Stimulated activated CD8-positive, alpha-beta memory T cell treated with anti-CD3 and anti-CD28 coated beads, Interleukin-12 subunit alpha, Interleukin-12 subunit beta, amount 100 ng/mL, for 24 hours (primary cell): ENCODE measurements around the gene MAN2A1.
"Not testable (repeated sequence)": the region's sequence is repeated elsewhere in the genome, so short reads cannot be mapped to it uniquely, and the experiment has no call there.

ENCODE experiments used
- DNase-seq: peaks from one replicate; pipeline ENCODE4 v3.0.0-alpha.2; 2020; ENCODE audit errors: extremely low read depth

The MAN2A1 gene

DNA sequence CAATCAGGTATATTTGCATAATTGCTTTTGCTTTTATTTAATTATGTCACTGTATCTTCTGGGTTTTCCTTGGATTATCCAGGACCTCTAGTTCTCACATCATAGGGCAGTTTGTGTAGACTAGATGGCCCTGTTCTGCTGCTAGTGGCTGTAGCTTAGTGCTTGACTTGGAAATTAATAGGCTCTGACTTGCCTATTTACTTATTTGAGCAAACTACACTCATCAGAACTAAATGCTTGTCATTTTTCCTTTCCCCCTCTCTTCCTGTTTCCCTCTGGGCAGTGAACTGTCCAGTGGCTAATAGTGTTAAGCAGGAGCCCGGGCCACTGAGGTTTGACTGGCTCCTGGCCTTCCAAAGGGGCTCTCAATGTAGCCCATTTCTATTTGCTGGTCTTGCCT lies 135.7 kb downstream of the MAN2A1 start:
- DNase-seq = no peak

DNA sequence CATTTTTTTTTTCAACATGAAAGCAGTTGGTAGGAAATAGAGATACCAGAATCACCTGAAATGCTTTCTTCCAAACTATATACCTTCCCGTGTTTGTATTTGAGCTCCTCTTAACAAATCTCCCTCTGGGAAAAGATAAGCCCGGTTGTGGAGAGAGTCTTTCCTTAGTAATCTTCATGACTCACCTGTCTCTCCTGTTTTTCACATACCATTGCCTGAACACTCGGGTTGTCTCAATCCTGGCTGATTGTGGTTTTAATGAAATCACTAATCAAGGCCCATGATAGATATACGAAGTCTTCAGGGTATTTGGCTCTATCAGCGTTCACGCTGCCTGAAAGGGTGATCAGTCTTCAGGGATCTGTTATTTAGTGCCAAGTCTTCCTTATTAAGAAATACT lies 136.7 kb downstream of the MAN2A1 start:
- DNase-seq = no peak

DNA sequence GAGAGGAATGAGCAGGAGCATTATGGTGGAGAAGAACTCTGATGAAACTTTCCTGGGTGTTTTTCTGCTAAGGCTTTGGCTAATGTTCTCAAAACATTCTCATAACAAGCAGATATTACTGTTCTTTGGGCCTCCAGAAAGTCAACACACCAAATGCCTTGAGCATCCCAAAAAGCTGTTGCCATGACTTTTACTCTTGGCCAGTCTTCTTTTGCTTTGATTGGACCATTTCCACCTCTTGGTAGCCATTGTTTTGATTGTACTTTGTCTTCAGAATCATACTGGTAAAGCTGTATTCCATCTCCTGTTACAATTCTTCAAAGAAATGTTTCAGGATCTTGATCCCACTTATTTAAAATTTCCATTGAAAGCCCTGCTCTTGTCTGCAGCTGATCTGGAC lies 139.6 kb downstream of the MAN2A1 start:
- DNase-seq = no peak

DNA sequence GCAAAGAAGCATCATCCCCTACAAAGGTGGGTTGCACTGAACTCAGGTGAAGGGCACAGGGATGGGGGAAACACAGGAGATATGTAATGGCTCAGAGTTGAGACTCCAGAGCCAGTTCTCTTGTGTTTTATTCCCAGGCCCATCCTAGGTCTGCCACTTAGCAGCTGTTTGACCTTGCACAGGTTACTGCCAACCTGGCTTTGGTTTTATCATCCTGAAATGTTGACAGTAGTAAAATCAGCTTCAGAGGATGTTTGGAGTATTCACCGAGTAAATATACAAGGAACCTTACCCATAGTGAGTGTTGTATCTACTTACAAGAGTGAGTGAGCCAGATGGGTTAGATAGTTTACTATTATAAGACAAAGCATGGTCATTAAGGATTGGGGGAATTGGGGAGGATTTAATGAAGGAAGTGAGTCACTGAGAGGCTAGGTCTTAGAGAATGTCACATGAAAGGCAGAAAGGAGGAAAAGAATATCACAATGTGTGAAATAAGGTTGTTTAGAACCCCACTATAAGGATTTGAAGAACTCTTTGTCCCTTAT lies 141.3 kb downstream of the MAN2A1 start:
- no peak for DNase-seq

DNA sequence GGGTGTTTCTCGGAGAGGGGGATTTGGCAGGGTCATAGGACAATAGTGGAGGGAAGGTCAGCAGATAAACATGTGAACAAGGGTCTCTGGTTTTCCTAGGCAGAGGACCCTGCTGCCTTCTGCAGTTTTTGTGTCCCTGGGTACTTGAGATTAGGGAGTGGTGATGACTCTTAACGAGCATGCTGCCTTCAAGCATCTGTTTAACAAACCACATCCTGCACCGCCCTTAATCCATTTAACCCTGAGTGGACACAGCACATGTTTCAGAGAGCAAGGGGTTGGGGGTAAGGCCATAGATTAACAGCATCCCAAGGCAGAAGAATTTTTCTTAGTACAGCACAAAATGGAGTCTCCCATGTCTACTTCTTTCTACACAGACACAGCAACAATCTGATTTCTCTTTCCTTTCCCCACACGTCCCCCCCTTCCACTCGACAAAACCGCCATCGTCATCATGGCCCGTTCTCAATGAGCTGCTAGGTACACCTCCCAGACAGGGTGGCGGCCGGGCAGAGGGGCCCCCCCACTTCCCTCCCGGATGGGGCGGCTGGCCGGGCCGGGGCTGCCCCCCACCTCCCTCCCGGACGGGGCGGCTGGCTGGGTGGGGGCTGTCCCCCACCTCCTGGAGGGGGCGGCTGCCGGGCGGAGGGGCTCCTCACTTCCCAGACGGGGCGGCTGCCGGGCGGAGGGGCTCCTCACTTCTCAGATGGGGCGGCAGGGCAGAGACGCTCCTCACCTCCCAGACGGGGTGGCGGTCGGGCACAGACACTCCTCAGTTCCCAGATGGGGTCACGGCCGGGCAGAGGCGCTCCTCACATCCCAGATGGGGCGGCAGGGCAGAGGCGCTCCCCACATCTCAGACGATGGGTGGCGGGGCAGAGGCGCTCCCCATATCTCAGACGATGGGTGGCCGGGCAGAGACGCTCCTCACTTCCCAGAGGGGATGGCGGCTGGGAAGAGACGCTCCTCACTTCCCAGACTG lies 142.8 kb downstream of the MAN2A1 start:
- not testable (repeated sequence) for DNase-seq

DNA sequence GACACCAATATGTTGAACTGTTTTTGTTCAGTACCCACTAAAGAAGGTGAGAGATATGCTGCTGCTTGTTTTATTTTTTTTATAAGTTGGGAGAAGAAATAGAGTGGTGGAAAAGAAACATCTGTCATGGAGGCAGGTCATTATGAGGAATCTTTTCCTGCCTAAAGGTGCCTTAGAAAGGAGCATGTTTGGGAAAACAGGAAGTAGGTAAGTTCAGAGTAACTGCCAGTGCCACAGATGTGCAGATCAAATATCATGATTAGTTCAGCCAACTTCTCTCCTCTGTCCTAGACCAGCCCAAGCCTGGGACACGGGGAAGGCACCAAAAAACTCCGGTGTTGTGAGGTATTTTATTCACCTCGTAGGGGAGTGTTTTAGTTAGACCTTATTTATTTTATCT lies 144.2 kb downstream of the MAN2A1 start:
- no peak for DNase-seq

DNA sequence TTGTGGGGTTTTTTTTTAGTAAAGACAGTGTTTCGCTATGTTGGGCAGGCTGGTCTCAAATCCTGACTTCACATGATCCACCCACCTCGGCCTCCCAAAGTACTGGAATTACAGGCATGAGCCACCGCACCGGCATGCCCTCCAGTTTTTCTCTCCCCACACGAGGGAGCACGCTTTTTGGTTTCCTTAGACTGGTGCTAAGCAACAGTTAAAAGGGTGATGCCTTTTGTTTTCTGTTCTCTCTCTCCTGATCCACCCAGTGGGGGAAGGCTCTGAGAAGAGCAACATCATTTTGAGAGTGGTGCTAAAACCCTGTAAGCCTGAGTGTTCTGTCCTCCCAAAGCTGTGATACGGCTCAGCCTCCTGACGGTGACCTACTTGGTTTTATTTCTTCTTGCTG lies 146.6 kb downstream of the MAN2A1 start:
- no peak for DNase-seq

DNA sequence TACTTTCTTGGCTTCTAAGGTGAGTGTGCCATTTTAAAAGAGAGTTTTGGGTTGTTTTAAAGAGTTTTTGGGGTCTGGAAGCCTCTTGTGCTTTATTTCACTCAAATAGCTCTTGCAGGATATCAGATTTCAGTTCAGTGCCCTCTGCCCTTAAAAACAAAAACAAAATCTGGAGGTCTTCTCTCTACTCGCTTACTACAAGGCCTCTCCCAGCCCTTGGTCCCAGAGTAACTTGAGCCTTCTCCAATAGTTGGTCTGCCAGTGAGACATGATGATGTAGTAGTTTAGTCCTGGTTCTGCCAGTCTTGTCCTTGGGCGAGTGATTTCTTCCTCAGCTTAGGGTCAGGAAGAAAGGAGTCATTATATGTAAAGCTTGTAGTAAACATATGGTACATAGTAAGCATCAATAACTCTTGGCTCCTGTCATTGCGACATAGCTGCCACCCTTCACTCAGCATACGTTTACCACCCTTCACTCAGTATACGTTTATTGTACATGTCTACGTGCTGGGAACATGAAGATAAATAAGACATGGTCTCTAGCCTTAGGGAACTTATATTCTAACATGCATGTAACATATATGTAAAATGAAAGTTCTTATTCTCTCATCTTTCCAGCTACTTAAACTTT lies 147.6 kb downstream of the MAN2A1 start:
- no peak for DNase-seq

DNA sequence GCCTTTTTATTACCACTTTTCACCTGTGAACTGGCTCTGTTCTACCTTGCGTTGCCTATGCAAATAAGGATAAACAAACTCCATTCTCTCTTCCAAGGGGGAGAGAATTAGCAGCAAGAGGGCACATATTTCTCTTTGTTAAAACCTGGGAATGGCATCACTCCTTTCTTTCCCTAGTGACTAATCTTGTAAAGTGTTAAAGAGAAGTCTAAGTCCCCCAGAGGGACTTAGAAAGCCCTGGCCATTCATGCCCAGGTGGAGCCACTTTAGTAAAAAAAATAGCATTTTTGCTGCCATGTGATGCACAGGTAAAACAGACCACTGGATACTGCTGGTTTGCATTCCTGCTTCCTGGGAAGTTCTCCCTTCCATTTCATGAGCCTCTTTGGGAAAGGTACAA lies 148.4 kb downstream of the MAN2A1 start:
- no peak for DNase-seq

DNA sequence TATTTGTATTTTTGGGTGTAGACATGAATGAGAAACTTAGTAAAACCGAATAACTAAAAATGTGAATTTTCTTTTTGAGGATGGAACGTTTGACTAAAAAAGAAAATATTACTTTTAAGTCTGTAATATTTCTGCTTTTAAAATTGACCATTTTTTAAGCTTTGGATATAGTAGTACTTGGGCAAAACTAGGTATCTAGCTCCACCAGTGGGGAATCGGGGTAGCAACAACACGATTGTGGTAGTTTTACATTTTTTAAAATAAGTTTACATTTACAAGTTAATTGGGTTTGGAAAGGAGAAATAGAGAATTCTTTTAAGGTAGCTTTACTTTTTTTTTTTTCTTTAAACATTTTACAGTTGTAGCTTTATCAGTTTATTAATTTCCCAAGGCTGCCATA lies 154.4 kb downstream of the MAN2A1 start:
- DNase-seq = no peak

DNA sequence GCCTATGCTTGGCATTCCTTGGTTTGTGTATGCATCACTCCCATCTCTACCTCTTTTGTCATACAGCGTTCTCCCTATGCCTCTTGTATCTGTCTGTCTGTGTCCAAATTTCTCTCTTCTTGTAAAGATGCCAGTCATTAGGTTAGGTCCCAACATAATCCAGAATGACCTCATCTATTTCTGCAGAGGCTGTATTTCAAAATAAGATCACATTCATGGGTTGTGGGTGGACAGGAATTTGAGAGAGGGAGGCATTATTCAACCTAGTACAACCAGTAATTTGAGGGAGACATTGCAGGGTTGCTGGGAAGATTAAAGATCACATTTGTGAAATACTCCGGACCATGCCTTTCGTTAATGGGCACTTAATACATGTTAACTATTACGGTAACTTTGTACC lies 155.0 kb downstream of the MAN2A1 start:
- DNase-seq = no peak

DNA sequence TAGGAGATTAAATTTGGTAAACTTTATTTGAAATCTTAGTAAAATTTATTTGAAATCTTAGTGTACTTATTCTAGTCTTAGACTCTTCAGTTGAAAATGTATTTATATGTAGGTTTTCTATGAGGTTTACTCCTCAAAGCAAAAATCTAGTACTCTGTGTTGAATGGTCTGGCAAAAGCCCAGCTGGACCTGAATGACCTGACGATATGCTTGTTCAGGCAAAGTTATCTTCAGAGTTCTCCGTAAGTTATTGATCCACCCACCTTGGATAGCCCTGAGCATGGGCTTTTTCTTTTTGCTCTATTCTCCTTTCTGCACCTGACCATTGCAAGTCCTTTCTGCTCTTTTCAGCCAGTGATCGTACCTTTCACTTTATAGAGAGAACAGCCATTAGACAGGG lies 158.4 kb downstream of the MAN2A1 start:
- no peak for DNase-seq

DNA sequence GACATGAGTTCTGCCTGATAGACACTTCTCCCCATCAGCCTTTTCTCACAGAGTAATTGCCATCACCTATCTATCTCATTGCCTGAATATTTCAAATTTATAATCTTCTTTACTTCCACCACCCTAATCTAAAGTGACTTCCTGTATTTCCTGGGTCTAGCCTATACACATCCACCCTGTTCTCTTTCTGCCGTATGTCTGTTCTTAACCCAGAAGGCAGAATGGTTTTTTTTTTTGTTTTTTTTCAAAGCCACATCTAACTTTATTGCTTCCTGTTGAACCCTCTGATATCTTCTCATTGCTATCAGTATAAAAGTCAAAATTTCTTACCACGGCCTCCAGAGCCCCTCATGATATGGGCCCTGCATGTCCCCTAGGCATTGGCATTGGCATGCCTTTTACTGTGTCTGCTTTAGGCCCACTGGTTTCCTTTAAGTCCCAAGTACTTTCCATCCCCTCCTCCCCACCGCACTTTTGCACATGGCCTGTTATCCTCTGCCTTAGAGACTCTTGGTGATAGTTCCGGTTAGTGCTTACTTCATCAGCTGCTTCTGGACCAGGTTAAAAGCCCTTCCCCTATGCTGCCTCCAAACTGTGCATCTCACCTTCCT lies 159.9 kb downstream of the MAN2A1 start:
- DNase-seq = no peak

DNA sequence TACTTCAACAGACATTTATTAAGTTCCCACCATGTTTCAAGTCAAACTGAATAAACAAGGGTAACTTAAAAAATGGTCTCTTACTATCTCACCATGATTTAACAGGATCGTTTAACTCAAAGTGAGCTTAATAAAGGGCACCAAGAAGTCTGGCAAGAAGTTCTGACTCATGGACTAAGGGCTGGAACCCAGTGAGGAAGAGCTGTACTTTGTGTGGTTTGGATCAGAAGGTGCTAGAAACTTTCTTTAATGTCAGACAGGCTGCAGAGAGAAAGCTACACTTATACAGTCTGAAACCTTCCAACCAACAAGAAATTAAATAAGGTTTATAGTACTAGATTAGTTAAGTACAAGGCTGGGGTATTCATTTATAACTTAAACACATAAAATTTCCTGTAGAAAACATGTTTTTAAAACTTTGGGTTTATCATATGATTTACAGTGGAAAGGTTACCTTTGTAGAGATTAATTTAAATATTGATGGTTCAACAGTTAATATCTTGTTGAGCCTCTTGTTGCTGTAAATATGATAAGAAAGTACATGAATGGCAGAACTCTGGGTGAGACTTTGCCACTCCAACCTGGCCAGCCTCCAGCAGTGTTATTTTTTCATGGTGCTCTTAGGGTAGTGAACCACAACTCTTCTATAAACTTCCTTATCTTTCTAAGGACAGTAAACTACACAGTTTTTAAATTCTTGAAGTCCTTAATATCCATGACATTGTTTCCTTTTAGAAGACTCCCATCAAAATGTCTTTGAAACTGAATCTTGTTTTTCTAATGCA lies 162.8 kb downstream of the MAN2A1 start:
- no peak for DNase-seq

DNA sequence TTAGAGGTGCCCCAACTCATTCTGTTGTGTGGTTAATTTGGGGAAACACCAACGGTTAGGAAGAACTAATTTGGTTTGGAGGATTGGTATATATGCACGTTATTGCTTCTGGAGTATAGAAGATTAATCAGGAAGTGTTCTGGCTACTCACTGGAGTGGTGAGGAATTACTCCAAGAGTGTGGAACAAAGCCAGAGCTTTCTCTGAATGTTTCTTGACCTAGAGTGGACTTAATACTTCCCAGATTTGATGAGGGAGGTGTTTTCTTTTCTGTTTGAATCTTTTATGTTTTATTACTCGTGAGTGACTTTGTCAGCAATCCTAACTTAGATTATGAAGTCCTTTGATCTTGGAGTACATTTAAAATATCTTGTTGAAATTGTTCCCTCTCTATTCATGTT lies 163.7 kb downstream of the MAN2A1 start:
- no peak for DNase-seq

DNA sequence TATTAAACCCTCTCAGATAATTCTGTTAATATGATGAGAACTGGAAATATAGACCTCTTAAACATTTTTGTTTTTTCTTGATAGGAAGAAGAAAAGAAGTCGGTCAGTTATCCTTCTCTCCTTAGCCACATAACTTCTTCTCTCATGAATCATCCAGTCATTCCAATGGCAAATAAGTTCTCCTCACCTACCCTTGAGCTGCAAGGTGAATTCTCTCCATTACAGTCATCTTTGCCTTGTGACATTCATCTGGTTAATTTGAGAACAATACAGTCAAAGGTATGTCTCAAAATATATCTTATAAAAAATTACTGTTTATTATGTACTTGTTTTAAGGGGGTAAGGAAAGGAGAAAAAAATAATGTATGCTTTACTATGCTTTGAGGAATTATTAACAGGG lies 165.3 kb downstream of the MAN2A1 start:
- DNase-seq = no peak

DNA sequence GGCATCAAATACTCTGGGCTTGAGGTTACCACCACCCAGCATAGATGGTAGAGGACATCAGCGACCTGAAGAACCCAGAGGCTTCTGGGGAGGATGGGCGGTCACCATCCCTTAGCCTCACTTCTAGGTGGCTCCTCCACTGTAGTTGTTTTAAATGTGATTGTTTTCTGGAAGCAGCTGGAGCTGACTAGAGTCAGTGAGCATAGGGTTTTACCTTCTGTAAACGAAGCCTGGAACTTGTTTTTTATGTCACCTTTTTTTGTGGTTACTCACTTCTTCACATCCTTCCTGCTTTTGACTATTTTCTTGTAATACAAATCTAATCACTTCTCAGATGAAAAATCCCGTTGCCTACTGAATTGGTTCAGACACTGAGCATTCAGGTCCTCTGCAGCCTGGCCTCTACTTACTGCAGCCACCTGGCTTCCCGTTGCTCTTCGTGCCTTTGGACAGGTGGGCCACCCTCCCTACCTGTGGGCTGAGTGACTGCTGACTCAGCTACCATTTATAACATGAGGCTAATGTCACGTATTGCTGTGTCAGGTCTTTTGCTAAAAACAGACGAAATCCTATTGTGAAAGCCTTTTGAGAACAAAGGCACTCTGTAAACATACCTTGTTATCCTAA lies 167.8 kb downstream of the MAN2A1 start:
- no peak for DNase-seq

DNA sequence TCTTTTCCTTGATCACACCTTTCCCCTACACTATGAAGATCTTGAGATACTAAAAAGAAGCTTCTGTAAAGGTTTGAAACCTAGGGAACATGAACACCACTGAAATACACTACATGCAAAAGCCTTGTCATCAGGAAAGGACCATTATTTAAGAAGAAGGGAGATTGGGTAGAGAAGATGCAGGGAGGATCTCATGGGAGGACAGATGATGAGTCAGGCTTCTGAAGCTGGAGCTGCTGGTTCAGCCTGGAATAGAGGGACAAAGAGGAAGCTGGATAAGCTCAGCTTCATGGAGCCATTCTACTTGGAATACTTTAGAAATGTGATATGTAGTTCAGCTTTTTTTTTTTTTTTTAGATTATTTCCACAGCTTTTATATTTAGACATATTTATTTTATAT lies 169.8 kb downstream of the MAN2A1 start:
- no peak for DNase-seq

DNA sequence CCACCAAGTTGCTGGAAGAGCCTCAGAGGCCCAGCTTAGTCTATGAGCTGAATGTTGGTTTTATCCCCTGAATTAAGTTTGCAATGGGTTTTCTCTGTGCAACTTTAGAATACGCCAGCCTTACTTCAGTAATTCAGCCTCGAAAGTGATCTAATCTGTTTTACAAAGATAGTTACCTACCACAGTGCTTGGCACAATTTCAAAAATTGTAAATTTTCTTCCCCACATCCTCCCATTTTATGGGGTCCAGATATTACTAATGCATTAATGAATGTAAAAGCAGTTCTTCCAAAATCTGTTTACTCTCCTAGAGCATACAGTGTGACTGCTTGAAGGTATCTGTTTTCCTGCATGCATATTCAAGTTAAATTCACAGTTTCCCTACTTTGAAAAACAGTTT lies 172.6 kb downstream of the MAN2A1 start:
- DNase-seq = no peak

DNA sequence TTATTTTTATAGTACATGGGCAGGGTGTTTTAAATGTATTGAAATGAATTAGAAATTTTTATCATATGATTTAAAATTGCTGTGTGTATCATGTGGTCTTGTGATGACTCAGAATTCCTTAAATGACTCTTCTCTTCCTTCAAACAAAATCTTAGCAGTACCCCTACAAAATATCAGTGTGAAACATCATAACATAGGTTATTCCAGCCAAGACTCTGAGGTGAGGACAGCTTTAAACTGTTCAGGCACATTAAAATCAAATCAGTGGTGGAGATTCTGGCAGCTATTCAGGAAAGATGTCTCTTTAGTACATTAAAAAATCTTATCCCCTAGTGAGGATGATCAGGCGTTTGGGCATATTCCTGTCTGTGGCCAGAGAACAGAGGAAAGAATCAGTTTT lies 174.0 kb downstream of the MAN2A1 start:
- no peak for DNase-seq

DNA sequence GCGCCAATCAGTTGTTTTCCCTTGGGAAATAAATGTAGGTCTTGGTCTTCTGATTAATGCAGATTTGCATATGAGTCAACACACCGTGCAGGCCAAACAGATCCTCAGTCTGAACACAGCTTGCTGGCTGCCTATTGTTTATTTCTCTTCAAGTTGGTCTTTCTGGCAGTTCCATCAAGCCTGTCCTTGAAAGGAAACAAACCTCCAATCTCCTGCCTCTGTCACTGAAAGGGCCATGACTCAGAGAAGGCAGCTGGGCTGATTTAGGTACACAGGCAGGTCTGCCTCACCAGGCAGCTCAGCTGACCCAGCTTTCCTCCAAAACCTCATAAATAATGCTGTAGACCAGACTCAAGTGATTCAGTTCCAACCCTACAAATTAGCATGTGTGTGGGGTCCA lies 175.9 kb downstream of the MAN2A1 start:
- DNase-seq = no peak
